Measurements from ENCODE around the gene PLXDC1. TPM values are rescaled to one million over a fixed set of nuclear protein-coding genes. Genes with fewer than 3 reads are reported as not detected.

The PLXDC1 gene
- total RNA-seq, 4 donors from 2014 or later = 1.6 to 26.2 (median 4.3) TPM

GRCh38 chr17:39173080-39173479, 21.6 kb upstream of the PLXDC1 start:
- TF ChIP-seq POLR2AphosphoS5 (IDR thresholded peaks at IDR 0.05) = no peak
- no peak for TF ChIP-seq POLR2A (IDR thresholded peaks at IDR 0.05)
- TF ChIP-seq EP300 (IDR thresholded peaks at IDR 0.05; ENCODE audit: low read depth) = no peak
- TF ChIP-seq, protein P1, sequence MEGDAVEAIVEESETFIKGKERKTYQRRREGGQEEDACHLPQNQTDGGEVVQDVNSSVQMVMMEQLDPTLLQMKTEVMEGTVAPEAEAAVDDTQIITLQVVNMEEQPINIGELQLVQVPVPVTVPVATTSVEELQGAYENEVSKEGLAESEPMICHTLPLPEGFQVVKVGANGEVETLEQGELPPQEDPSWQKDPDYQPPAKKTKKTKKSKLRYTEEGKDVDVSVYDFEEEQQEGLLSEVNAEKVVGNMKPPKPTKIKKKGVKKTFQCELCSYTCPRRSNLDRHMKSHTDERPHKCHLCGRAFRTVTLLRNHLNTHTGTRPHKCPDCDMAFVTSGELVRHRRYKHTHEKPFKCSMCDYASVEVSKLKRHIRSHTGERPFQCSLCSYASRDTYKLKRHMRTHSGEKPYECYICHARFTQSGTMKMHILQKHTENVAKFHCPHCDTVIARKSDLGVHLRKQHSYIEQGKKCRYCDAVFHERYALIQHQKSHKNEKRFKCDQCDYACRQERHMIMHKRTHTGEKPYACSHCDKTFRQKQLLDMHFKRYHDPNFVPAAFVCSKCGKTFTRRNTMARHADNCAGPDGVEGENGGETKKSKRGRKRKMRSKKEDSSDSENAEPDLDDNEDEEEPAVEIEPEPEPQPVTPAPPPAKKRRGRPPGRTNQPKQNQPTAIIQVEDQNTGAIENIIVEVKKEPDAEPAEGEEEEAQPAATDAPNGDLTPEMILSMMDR (IDR thresholded peaks at IDR 0.05) = no peak
- 64 to 83% methylated on average over 4 to 5 of the region's 5 CpGs for WGBS, 2 donors (ENCODE audit: low coverage in 1 of 2)
- Histone ChIP-seq H3K36me3 (no peaks in the 10 kb centered on the region), H3K9me3 (peaks cover 0 to 3% of the 10 kb centered on the region in 2 donors), H3K4me1 (peaks cover 0 to 11% (median 3%) of the 10 kb centered on the region in 4 donors), H3K4me3 (no peak overlapping the region), H3K27me3 (no peaks in the 10 kb centered on the region), H3K27ac (no peak overlapping the region)
- DNase-seq = no peak
- intact Hi-C loops (cut with DNase I; ENCODE audit: low total_unique reads) (no loop called here), in situ Hi-C loops (cut with MboI; ENCODE audit: low pct_ligation_motif_present in 1 of 4, low pct_unique_long_range_greater_than_20kb in 1 of 4, low sequenced_read_pairs in 3 of 4) (loop anchor here in 2 of 4 donors (10.0 to 25.0 kb wide), 3 partner anchors 62 to 311 kb away; partner anchors contain the start of genes LASP1 (in 1 of the 2) and RPL23 (in 1 of the 2))

- Histone ChIP-seq H3K9me3 (peaks cover 0 to 3% of the 10 kb centered on the region in 2 donors), H3K27ac (no peak overlapping the region), H3K4me3 (no peak overlapping the region), H3K36me3 (no peaks in the 10 kb centered on the region), H3K27me3 (no peaks in the 10 kb centered on the region), H3K4me1 (peaks cover 0 to 9% (median 3%) of the 10 kb centered on the region in 4 donors)
- in situ Hi-C loops (cut with MboI; ENCODE audit: low pct_ligation_motif_present in 1 of 4, low pct_unique_long_range_greater_than_20kb in 1 of 4, low sequenced_read_pairs in 3 of 4) (loop anchor here in 2 of 4 donors (10.0 to 25.0 kb wide), 3 partner anchors 63 to 310 kb away; partner anchors contain the start of genes LASP1 (in 1 of the 2) and RPL23 (in 1 of the 2)), intact Hi-C loops (cut with DNase I; ENCODE audit: low total_unique reads) (no loop called here)
- 82% methylated on average over 5 of the region's 5 CpGs; no CpG with 5 or more reads in 1 of the 2 donors for WGBS, 2 donors (ENCODE audit: low coverage in 1 of 2)
- no peak for TF ChIP-seq EP300 (IDR thresholded peaks at IDR 0.05; ENCODE audit: low read depth)
- TF ChIP-seq POLR2A (IDR thresholded peaks at IDR 0.05) = no peak
- no peak for TF ChIP-seq POLR2AphosphoS5 (IDR thresholded peaks at IDR 0.05)
- TF ChIP-seq, protein P1 (IDR thresholded peaks at IDR 0.05) = no peak
- no peak for DNase-seq
Measured at GRCh38 chr17:39171933-39172332, 20.5 kb upstream of the PLXDC1 start.

DNA sequence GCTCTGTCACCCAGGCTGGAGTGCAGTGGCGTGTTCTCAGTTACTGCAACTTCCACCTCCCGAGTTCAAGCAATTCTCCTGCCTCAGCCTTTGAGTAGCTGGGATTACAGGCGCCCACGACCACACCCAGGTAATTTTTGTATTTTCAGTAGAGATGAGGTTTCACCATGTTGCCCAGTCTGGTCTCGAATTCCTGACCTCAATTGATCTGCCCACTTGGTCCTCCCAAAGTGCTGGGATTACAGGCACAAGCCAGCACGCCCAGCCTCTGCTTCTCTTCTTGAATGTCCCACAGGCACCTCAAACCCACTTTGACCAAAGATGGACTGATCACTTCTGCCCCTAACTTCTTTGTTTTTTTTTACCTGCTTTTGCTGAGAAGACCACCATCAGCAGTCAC, 19.1 kb upstream of the PLXDC1 start:
- 61% methylated on average over 6 of the region's 6 CpGs; no CpG with 5 or more reads in 1 of the 2 donors for WGBS, 2 donors (ENCODE audit: low coverage in 1 of 2)
- no peak for TF ChIP-seq EP300 (IDR thresholded peaks at IDR 0.05; ENCODE audit: low read depth)
- no peak for TF ChIP-seq POLR2AphosphoS5 (IDR thresholded peaks at IDR 0.05)
- TF ChIP-seq, protein P1 (IDR thresholded peaks at IDR 0.05) = no peak
- TF ChIP-seq POLR2A (IDR thresholded peaks at IDR 0.05) = no peak
- Histone ChIP-seq H3K4me3 (no peak overlapping the region), H3K27me3 (peaks cover 2% of the 10 kb centered on the region), H3K27ac (no peak overlapping the region), H3K36me3 (no peaks in the 10 kb centered on the region), H3K9me3 (peaks cover 0 to 3% of the 10 kb centered on the region in 2 donors), H3K4me1 (peaks cover 2 to 19% (median 4%) of the 10 kb centered on the region in 4 donors)
- intact Hi-C loops (cut with DNase I; ENCODE audit: low total_unique reads) (no loop called here), in situ Hi-C loops (cut with MboI; ENCODE audit: low pct_ligation_motif_present in 1 of 4, low pct_unique_long_range_greater_than_20kb in 1 of 4, low sequenced_read_pairs in 3 of 4) (loop anchor here in 2 of 4 donors (10.0 to 25.0 kb wide), 3 partner anchors 64 to 308 kb away; partner anchors contain the start of genes LASP1 (in 1 of the 2) and RPL23 (in 1 of the 2))
- DNase-seq = no peak

DNA sequence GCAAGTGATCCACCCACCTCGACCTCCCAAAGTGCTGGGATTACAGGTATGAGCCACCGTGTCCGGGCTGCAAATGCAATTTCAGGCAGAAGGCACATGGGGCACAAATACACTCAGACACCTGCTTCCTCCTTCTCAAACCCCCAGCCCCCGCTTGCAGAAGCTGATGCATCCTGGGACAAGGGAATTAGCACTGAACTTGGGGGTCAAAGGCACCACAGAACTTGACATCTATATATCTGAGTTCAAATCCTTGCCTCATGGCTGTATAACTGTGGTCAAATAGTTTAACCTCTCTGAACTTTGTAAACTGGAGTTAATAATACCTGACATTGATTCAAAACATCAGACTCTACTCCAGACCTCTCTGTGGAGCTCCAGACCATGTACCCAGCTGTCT, 18.7 kb upstream of the PLXDC1 start:
- H3K4me3 ChIP-seq = no peak overlapping the region
- intact Hi-C loops (cut with DNase I; ENCODE audit: low total_unique reads) = no loop called here
- TF ChIP-seq, protein P1 (IDR thresholded peaks at IDR 0.05) = no peak
- TF ChIP-seq POLR2A (IDR thresholded peaks at IDR 0.05) (no peak), POLR2AphosphoS5 (IDR thresholded peaks at IDR 0.05) (no peak), EP300 (IDR thresholded peaks at IDR 0.05; ENCODE audit: low read depth) (no peak)
- no peaks in the 10 kb centered on the region for H3K36me3 ChIP-seq
- H3K9me3 ChIP-seq = peaks cover 0 to 3% of the 10 kb centered on the region in 2 donors
- peaks cover 7% of the 10 kb centered on the region for H3K27me3 ChIP-seq
- no peak overlapping the region for H3K27ac ChIP-seq
- WGBS, 2 donors (ENCODE audit: low coverage in 1 of 2) = 46% methylated on average over 4 of the region's 4 CpGs; no CpG with 5 or more reads in 1 of the 2 donors
- H3K4me1 ChIP-seq = peaks cover 3 to 23% (median 8%) of the 10 kb centered on the region in 4 donors
- DNase-seq = no peak
- in situ Hi-C loops (cut with MboI; ENCODE audit: low pct_ligation_motif_present in 1 of 4, low pct_unique_long_range_greater_than_20kb in 1 of 4, low sequenced_read_pairs in 3 of 4) = loop anchor here in 2 of 4 donors (10.0 to 25.0 kb wide), 3 partner anchors 65 to 308 kb away; partner anchors contain the start of genes LASP1 (in 1 of the 2) and RPL23 (in 1 of the 2)
